ENCODE data around the gene FGB.

FGB gene

DNA sequence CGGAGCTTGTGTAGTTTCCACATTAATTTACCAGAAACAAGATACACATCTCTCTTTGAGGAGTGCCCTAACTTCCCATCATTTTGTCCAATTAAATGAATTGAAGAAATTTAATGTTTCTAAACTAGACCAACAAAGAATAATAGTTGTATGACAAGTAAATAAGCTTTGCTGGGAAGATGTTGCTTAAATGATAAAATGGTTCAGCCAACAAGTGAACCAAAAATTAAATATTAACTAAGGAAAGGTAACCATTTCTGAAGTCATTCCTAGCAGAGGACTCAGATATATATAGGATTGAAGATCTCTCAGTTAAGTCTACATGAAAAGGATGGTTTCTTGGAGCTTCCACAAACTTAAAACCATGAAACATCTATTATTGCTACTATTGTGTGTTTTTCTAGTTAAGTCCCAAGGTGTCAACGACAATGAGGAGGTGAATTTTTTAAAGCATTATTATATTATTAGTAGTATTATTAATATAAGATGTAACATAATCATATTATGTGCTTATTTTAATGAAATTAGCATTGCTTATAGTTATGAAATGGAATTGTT lies at the start of gene FGB:
TSS of gene FGB (plus strand) at position 315 of the 558 bp plus-strand sequence. CDS start at position 323, 8 bp downstream.
- DNase-seq = no peak

DNA sequence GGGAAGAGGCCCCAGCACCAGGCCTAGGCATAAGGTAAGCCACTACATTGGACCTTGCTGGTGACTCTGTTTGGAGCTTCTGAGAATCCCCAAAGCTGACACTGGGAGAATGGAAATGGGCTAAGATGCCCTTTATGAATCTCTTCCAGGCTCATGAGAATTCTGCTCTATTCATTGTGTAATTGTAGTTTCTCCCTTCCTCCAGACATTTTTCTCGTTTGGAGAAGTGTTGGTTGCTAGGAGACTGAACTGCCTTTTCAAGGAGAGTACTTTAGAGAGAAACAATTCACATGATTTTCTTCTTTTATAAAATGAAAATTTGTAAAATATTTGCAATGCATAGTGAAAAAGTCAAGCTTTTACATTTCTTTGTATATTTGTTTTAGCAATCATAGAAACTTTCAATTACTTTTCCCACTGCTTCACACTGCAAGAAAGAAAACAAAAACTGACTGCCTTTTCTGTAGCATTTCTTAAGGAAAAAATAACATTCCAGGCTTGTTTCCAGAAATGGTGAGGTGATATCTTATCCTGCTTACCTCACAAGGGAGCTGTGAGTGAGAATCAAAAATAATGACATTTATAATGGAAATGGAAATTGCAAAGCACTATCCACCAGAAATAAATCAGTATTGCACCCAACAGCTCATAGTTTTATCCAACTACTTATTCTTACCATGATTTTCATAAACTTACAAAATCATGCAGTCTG lies 46.3 kb upstream of the FGB start:
- DNase-seq = no peak

DNA sequence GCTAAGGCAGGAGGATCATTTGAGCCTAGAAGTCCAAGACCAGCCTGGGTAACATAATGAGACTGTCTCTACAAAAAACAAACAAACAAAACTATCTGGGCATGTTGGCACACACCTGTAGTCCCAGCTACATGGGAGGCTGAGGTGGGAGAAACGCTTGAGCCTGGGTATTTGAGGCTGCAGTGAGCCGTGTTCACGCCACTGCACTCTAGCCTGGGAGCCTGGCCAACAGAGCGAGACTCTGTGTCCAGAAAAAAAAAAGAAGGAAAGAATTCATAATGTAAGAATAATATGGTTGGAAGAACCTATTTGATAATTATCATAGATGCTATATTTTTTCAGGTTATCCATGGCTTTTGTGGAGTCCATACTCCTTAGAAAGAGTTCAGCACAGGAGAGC lies 45.2 kb upstream of the FGB start:
- no peak for DNase-seq

DNA sequence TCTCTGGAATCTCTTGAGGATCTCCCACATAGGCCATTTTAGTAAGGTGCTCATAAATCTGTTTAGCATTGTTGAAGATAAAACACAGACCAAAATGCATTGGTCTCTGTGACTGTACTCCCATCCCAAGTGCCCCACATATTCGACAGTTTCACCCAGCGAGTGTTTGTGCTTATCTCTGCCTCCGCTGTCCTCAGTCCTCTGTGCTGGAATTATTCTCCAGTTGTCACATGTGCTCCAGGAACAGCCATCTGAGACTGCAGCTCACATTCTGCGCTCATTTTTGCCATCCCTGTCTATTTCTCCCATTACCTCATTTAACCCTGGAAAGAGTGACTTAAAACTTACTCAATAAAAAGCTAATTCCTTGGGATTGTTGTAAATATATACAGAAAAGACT lies 43.6 kb upstream of the FGB start:
- DNase-seq = no peak

DNA sequence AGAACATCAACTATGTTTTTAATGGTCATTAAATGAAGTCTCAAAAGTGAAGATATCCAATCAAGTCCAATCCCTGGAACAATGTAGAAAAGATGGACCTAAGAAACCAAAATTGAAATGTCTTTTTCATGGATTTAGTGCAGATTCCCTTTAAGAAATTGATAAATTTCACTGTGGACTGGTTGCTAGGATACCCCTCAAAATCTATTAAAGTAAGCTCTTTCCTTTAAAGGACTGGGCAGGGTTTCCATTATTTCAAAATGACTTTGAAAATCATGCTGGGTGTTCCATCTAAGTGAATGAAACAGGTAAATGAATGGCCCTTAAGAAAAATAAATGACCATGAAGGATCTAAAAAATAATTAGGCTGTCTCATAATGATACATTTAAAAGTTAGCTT lies 41.2 kb upstream of the FGB start:
- DNase-seq = no peak

DNA sequence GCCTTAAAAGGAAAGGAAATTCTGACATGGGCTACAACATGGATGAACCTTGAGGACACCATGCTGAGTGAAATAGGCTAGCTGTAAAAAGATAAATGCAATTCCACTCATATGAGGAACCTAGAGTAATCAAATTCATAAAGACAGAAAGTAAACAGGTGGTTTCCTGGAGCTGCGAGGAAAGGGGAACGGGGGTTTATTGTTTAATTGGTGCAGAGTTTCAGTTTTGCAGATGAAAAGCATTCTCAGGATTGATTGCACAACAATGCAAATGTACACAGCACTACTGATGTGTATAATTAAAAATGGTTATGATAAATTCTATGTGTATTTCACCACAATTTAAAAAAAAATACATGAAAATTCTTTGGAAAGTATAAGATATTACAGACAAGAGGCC lies 36.7 kb upstream of the FGB start:
- DNase-seq = no peak

DNA sequence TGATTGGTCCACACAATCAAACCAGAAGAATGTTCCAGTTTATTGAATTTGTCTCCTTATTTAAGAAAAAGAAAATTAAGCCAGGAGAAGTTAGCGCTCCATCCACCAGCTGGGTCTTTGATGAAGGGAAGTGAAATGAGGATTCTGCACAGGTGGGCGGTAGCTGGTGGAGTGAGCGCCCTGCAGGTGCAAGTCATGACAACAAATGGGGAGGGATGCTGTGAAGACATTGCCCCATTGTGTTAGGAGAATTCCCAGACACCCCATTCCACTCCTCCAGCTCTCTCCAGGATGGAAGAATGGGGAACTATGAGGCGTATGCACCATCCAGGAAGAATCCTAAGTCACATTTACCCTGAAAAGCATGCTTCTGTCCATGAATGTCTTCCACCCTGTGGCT lies 35.5 kb upstream of the FGB start:
- no peak for DNase-seq

DNA sequence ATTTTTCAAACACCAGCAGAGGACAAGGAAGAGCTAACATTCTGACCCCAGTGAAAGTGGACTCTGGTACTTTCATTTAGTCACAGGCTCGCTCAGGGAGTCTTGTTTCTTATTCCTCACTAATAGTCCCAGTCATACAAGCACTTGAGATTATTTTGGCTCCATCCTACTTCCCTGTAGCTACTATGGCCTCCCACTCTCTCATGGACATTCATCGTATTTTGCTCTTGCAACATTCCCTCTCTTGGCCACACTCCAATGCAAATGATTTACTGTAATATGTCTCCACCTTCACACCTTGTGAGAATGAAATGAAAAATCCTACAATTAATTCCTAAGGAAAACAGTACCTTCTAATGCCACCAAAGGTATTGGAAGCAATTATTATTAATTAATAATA lies 33.9 kb upstream of the FGB start:
- DNase-seq = no peak

DNA sequence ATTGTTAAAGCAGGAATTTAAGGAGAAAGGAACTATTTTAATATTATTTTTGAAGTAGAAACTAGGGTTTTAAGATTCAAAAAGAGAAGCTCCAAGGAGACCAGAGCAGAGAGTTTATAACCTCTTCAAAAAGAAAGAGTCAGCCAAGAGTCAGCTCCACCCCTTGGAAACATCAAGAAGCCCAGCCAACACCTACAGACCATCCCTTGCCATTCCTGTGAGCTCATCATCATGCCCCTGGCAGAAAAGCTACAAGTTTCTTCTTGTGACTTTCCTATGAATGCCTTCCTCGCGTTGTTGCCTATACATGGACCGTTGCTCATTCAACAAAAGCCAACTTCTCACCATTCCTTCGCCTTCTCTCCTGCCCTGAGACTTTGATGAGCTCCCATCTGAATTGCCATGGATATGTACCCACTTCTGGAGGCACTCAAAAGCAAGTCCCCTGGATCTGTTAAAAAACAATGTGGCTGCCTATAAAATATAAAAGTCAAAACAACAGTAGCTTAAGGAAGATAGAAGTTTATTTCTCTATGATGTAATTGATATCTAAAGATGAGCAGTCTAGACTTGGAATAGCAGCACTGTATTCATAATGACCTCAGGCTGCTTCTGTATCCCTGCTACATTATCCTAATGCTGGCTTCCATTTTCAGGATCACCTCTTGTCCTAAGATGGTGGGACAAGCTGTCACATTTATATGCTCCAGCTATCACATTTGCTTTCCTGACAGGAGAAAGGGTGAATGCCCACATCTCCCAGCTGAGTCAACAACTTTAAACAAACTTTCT lies 32.9 kb upstream of the FGB start:
- DNase-seq = no peak

DNA sequence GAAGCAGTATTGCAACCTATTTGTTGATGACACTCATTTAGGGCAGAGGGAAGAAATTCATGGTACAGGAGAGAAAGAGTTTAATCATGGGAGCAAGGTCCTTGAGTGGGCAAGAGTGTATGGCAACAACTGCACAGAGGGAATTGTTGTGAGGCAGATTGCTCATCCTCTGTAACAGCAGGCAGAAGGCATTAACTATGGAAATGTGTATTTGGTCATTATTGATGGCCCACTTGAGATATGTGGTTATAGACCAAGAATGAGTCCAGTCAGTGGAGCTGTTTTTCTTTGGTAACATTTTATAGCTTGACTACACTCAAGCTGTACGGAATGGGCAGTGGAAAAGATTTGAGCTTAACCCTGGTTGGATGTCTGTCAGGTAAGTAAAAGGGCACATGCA lies 28.5 kb upstream of the FGB start:
- no peak for DNase-seq

DNA sequence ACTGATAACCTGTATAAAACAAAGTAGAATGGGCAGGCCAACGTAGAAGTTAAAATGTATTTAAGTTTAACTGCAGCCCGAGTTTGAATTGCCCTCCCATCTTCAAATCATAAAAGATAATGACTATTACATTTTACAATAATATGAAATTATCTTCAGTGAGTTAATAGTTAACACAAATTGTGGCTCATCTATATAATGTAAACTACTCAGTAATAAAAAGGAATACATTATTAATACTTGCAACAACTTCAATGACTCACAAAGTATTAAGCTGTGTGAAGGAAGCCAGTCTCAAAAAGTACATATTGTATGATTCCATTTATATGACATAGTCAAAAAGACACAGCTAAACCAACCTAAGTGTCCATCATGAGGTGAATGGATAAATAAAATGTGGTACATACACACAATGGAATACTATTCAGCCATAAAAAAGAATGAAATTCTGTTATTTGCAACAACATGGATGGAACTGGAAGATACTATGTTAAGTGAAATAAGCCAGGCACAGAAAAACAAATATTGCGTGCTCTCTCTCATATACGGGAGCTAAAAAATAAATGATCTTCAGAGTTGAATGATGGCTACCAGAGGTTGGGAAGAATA lies 20.4 kb upstream of the FGB start:
- no peak for DNase-seq

DNA sequence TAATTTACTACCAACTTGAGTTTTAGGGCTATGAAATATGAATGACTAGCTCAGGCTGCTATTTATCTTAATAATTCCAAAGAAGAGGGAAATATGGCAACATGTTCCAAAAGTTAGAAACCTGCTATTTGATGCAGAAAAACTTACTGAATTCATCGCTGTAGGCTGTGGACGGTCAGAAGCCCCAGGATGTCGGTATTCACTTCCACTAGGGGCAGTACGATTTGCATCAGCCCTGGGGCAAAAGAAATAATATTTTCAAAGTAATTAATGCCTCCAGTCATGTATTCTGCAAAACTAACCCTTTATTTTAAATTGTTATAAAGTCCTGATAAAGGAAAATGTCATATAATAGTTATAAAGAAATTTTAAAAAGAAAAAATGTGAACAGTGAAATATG lies 17.1 kb upstream of the FGB start:
- no peak for DNase-seq

DNA sequence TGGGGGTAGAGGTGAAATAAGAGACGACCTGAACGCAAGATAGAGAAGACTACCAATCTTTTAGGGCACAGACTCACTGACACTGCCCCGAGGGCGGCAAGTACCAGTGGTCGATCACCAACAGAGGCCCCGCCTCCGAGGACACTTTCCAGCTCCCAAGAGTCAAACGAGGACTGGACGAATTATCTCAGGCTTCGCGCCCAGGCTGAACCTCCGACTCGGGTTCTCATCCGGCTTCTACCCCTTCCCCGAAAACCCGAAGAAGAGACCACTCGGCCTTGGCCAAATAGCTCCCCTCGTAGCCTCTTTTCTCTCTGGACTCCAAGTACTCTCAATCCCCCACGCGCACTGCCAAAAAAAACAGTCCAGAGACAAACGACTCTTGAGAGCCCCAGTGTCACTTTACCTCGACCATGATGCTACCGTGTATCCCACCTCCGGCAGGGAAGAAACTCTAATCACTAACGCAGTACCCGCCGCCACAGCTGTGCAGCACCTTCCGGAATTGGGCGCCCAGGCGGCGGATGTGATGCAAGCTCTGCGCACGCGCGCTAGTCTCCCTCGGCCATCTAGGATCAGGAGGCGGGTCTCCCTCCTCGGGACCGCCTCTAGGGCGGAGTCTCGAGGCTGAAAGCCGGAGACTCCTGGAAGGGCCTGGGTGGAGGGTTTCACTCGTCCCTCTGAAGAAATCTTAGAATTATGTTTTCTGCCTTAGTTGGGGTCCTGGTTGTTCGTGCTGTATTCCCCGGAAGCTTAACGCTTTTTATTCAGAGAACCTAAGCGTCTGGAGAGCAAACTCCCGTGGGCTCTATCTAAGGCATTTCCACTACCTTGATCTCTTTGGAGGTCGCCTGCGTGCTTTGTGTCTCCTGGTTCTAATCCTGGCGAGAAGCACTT lies 12.7 kb upstream of the FGB start, which contains the start of gene PLRG1:
TSS of gene PLRG1 (minus strand) at position 507 of the 897 bp plus-strand sequence. CDS start at position 415, 92 bp downstream.
- peak; percentile 97 for DNase-seq

DNA sequence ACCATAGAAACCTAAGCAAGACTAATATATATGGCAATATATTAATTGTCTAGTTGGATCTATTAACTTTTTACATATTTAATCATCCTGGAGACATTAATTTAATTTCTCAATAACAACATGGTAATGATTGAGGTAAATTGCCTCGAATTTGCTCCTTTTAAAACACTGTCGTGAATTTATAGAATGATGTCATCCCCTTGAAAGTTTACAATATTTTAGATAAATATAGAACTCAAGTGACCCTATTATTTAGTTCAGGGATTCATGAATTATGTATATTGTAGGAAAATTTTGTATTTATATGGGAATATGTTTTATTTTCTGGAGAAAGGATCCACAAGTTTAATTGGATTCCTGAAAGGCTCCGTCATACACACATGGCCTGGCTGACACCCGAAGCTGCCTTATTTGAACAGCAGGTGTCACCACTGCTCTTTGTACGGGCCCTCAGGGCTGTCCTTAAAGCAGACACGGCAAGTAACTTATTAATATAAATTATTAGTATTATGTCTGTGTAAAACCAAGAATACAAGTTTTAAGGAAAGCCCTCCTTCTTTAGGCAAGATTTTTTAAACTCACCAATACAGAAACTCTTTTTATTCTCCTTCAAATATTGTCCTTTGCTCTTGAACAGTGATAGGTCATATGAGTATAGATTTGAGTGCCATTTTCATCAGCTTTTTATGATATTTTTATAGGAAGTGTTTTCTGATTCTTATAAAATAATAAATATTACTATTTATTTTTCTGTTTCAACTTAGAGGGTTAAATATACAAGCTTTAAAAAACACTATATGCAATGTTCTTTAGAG lies 10.7 kb upstream of the FGB start:
- peak; percentile 69 for DNase-seq

DNA sequence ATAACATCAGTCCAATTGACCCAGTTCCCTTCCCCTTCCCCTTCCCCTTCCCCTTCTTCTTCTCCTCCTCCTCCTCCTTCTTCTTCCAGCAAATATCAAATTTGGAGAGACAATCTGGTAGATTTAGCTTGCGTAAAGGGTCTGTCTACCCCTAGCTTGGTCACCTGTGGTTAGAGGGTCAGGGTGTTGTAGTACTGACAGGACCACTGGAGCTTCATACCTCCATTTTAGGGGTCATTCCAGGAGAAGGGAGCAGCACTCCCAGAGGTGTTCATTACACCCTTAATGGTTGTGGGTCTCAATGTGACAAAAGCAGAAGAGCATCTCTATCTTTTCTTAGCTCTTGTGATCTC lies 3.7 kb upstream of the FGB start:
- no peak for DNase-seq

DNA sequence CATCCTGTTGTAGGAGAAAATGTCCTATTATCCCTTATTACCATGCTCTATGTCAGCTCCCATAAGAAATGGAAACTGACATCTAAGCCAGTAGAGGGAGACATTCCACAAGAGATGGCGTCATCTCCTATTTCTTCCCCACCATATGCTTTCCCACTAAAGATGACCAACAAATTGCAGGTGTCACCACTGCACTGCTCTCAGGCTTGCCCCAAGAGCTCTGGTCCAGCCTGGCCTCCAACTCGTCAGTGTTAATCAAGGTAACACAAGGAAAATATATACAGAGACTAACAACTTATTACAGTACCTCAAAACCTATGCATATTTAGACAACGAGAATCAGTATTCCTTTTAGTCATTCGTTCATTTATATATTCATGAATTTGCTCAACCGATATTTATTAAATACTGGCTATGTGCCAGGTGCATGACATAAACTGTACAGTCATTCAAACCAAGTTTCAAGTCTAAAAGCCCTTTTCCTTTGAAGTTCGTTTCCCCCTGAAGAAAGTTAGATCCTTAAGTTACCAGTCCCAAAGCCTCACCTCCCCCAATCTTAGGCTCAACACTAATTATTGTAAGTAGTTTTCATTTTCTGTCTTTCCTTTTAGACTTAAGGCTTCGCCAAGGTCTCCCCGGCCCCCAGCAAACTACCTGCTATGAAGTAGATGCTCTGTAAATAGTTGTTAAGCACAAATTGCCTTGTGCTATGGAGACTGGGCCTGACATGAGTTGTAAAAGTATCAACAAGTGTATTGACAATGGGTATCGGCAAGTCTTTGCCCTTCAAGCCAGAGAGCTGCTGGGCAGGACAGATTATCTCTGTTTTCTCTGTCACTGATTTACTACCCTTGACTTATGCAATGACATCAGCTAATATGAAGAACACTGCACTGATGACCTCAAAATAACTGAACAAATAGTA lies 3.1 kb upstream of the FGB start:
- DNase-seq = no peak

DNA sequence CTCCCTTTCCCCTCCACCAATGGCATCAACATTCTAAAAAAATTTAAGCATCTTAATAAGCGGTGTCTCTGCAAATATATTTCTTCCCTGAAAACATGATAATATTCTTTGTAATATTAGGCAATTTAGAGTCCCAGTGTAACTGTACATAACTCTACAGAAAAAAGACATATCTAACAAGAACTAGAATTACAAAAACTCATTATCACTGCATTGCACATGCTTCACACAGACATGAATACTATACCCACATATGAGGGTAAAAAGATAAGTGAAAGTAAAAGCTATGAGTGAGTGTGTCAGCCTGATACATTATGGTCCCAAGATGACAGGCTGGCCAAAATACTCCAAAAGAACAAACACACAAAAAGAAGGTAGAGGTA lies 2.4 kb upstream of the FGB start:
- DNase-seq = no peak

DNA sequence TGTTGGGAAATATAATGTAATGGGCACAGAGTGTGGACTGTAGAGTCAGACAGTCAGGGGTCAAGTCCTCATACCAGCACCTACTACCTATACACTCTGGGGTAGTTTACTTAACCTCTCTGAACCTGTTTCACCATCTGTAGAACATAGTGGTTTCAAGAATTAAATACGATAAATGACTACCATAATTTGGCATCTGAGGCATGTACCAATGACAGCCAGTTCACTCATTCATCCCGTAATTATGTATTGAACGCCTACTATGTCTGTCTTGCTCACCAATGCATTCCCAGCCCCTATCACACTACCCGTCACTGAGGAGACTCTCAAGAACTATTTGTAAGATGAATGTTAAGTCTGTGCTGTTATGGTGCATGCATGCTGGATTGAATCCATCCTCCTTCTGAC lies 2.0 kb upstream of the FGB start:
- DNase-seq = no peak

DNA sequence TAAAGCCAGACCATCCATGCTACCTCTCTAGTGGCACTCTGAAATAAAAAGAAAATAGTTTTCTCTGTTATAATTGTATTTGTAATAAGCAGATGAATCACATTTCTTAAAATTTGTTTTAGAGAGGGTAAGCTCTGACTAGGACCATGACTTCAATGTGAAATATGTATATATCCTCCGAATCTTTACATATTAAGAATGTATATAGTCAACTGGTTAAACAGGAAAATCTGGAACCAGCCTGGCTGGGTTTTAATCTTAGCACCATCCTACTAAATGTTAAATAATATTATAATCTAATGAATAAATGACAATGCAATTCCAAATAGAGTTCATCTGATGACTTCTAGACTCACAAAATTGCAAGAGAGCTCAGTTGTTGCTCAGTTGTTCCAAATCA lies 1.5 kb downstream of the FGB start:
- no peak for DNase-seq

DNA sequence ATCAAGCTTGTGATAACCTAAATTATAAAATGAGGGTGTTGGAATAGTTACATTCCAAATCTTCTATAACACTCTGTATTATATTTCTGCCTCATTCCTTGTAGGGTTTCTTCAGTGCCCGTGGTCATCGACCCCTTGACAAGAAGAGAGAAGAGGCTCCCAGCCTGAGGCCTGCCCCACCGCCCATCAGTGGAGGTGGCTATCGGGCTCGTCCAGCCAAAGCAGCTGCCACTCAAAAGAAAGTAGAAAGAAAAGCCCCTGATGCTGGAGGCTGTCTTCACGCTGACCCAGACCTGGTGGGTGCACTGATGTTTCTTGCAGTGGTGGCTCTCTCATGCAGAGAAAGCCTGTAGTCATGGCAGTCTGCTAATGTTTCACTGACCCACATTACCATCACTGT lies 2.9 kb downstream of the FGB start:
- DNase-seq = no peak
